A375 (cell line): ENCODE data around the gene FRMD6. TPM values are rescaled to one million over a fixed set of nuclear protein-coding genes. Genes with fewer than 3 reads are reported as not detected.

ENCODE experiments used
- small RNA-seq: library from RNA; depleted of rRNA; stranded (forward); fragments of <200 nt; gene quantifications from one replicate; pipeline ENCODE3, GENCODE V24; 2014
- total RNA-seq: library from RNA; depleted of rRNA; stranded (reverse); fragments of >200 nt; shearing (Covaris generic); gene quantifications from 2 replicates; pipeline ENCODE4 v1.2.3, GENCODE V29; 2014; rRNA removed

Gene FRMD6
- total RNA-seq = 61.6 and 67.1 TPM in 2 replicates

DNA sequence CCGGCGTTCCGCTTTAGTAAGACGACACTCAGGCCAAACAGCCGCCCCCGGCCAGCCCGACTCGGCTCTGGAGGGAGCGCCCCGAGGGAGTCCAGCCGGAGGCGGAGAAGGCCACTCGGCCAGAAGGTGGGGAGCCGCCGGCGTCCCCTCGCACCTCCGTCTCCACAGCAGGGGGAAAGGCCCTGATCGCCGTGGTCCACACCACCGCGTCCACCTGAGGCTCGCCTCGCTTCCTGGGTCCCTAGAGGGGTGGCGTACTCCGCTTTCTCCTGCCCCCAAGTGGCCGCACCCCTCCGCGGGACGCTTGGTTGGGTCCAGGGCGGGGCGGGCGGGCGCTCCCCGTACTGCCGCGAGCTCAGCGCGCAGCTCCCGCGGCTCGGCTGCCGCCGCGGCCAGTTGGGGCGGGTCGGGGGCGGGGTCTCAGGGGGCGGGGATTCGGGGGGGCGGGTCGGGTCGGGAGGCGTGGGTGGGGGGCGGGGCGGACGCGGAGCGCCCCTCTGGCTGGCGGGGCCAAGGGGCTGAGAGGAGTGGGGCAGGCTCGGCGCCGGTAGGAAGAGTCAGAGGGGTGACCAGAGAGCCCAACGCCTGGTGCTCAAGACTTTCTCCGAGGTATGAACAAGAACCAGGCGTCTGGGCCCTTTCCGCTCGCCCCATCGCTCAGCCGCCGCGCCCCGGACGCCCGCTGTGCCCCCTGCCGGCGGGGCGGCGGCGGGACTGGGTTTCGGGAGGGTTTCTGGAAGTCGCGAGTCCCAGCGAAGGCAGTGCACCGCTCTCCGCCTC lies at the start of gene FRMD6:
Gene FRMD6 (plus strand): TSS at position 523 of the 780 bp plus-strand sequence. CDS start 37,927 bp downstream, outside the sequence.

Small RNAs within 50 kb of the gene (small RNA-seq; reads per million reads assigned to genes)
- gene OR7E159P (not detected), gene RNA5SP385 (not detected), gene RNU6-301P (not detected)

Other genes with a start within 250 kb of the FRMD6 start
- gene GNG2, start 208.7 kb downstream of the FRMD6 start, total RNA-seq = 18.6 and 19.0 TPM in 2 replicates